Tibial nerve (tissue), 4 donors: Measurements from ENCODE around the gene BRME1. TPM values are rescaled to one million over a fixed set of nuclear protein-coding genes. Genes with fewer than 3 reads are reported as not detected.

ENCODE experiments used
- DNase-seq, 2 donors: peaks; one replicate each; pipeline ENCODE4 v3.0.0-alpha.2; 2019; ENCODE audit warnings: low spot score in 2 of 2
- H3K27ac ChIP-seq, 4 donors: fragments of 200-600 bp; sonication (generic) in 3 of 4; one replicate each; pipeline ENCODE4 v1.5.1; 2017 to 2019; ENCODE audit warnings: mild to moderate bottlenecking in 1 of 4
- H3K27me3 ChIP-seq, 2 donors: fragments of 200-600 bp; sonication (generic) in 1 of 2; one replicate each; pipeline versions ENCODE4 v1.5.1 to v1.6.0; 2017 to 2019
- H3K36me3 ChIP-seq, 3 donors: fragments of 200-600 bp; sonication (generic); one replicate each; pipeline ENCODE4 v1.5.1; 2018 to 2019
- H3K4me1 ChIP-seq, 4 donors: fragments of 200-600 bp; sonication (generic) in 3 of 4; one replicate each; pipeline ENCODE4 v1.5.1; 2017 to 2019
- H3K4me3 ChIP-seq, 4 donors: fragments of 200-600 bp; sonication (generic) in 3 of 4; one replicate each; pipeline ENCODE4 v1.5.1; 2017 to 2019; ENCODE audit warnings: mild to moderate bottlenecking in 1 of 4, moderate library complexity in 1 of 4
- H3K9me3 ChIP-seq, 4 donors: fragments of 200-600 bp; sonication (generic) in 3 of 4; one replicate each; pipeline ENCODE4 v1.5.1; 2017 to 2019
- EP300 ChIP-seq, 2 donors: sonication (generic); formaldehyde crosslinking; IDR thresholded peaks; one replicate each; pipeline ENCODE4 v1.6.1; 2017; ENCODE audit warnings: antibody characterized with exemption in 2 of 2, mild to moderate bottlenecking in 1 of 2
- POLR2A ChIP-seq, 2 donors: fragments of 450-650 bp; IDR thresholded peaks; one replicate each; pipeline ENCODE4 v1.6.1; 2017; ENCODE audit warnings: antibody characterized with exemption in 2 of 2, mild to moderate bottlenecking in 2 of 2, moderate library complexity in 2 of 2
- WGBS, 2 donors: methylation state at CpG; one replicate each; pipeline ENCODE4 v1.1.5; 2018; 5-methylcytosine and 5-hydroxymethylcytosine counted together
- total RNA-seq, 4 donors: library from RNA; depleted of rRNA; stranded (reverse); fragments of >200 nt; gene quantifications; one replicate each; pipeline ENCODE4 v1.1.0, GENCODE V29; 2016
- TF ChIP-seq, protein P1 (sequence below), 5 experiments: fragments of 200-600 bp in 3 of 5; fragments of 450-650 bp in 2 of 5; sonication (generic) in 3 of 5; IDR thresholded peaks; one replicate each; pipeline ENCODE4 v1.5.1; 2016 to 2019; ENCODE audit warnings: antibody characterized with exemption in 5 of 5, mild to moderate bottlenecking in 3 of 5, moderate library complexity in 2 of 5

Gene BRME1
- total RNA-seq, 4 donors from 2014 or later: 1.5 to 3.3 (median 3.0) TPM; not detected in 1

DNA sequence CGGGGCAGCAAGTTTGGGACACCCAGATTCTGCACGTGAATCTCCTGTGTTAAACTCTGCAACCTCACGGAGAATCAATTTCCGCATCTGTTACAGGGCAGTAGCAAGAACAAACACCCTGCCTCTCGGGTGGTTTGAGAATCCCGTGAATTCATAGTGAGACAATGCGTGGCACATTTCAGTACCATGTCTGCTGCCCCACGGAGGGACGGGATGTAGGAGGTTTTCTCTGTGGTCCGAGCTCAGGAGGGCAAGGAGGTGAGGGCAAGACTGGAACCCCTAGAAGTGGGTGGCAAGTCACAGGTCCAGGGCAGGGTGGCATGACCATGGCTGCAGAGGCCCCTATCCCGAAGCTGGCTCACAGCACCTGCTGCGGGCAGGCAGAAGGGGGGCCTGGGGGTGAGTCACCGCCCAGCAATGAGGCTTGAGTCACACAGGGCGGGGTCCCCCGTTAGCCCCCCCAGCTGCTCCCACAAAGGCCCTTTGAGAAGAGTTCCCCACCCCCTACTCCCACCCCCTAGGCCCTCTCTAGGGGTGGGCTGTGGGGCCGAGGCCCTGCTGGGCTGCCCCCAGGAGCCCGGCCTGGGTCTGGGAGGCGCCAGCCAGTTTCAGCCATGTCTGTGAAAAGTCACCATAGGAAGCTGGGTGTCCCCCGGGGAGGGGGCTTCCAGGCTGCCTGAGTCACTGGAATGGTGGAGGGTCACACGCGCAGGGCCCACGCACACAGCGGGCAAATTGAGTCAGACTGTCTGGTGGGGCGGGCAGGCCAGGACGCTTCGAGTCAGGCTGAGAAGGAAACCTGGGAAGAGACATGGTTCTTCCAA lies 54.8 kb downstream of the BRME1 start:
- Histone ChIP-seq H3K36me3 (no peaks in the 10 kb centered on the region), H3K4me3 (peak overlapping the region; percentile 8 to 45 (median 23)), H3K9me3 (no peaks in the 10 kb centered on the region), H3K4me1 (peaks cover 0 to 61% (median 40%) of the 10 kb centered on the region in 4 donors), H3K27me3 (no peaks in the 10 kb centered on the region), H3K27ac (peak overlapping the region; percentile 97 to 100 (median 98))
- DNase-seq: peak; percentile 80
- 20 to 27% methylated on average over 14 to 19 of the region's 26 CpGs for WGBS, 2 donors
- TF ChIP-seq, protein P1, sequence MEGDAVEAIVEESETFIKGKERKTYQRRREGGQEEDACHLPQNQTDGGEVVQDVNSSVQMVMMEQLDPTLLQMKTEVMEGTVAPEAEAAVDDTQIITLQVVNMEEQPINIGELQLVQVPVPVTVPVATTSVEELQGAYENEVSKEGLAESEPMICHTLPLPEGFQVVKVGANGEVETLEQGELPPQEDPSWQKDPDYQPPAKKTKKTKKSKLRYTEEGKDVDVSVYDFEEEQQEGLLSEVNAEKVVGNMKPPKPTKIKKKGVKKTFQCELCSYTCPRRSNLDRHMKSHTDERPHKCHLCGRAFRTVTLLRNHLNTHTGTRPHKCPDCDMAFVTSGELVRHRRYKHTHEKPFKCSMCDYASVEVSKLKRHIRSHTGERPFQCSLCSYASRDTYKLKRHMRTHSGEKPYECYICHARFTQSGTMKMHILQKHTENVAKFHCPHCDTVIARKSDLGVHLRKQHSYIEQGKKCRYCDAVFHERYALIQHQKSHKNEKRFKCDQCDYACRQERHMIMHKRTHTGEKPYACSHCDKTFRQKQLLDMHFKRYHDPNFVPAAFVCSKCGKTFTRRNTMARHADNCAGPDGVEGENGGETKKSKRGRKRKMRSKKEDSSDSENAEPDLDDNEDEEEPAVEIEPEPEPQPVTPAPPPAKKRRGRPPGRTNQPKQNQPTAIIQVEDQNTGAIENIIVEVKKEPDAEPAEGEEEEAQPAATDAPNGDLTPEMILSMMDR (IDR thresholded peaks at IDR 0.05): peak in 1 of 5 experiments; percentile 25
- TF ChIP-seq POLR2A (IDR thresholded peaks at IDR 0.05): no peak
- peak; percentile 68 to 95 for TF ChIP-seq EP300 (IDR thresholded peaks at IDR 0.05)

DNA sequence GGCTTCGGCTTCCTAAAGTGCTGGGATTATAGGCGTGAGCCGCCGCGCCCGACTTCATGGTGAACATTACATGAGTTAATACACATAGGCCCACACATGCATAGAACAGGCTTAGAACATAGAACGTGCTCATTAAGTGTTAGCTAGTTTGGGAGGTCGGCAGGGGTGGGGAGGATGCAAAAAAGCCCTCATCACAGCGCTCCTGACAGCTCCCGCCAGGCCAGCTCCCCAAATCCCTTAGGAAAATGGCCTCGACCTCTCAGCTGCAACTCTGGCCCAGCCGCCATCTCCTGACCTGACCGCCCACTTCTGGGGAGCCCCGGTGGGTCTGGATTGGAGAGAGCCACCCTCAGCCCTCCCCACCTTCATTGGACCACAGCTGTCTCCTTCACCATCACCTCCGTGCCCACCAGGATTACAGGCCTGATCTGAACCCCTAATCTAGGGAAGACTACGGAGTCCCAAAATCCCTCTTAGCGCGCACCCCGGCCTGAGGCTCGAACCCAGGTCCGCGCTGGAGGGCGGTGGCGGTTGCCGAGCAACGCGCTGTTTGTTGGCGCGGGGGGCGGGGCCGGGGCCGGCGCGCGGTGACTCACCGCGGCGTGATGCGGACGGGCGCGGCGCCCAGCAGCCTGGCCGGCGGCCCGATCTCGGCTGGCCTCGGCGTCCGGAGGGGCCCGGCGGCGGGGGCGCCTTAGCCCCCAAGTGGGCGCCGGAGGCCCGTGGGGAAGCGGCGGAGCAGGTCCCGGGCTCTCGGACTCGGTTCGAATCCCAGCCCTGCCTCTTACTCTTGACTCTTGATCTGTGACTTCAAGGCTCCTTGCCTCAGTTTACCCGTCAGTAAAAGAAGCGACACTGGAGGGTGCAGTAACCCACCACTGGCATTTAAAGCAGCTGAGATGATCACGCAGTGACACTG lies 55.7 kb downstream of the BRME1 start:
- peak; percentile 77 for DNase-seq
- H3K27ac ChIP-seq: peak overlapping the region; percentile 97 to 100 (median 98)
- peaks cover 0 to 70% (median 43%) of the 10 kb centered on the region in 4 donors for H3K4me1 ChIP-seq
- H3K27me3 ChIP-seq: no peaks in the 10 kb centered on the region
- WGBS, 2 donors: 16 to 24% methylated on average over 30 to 49 of the region's 66 CpGs
- H3K9me3 ChIP-seq: no peaks in the 10 kb centered on the region
- no peaks in the 10 kb centered on the region for H3K36me3 ChIP-seq
- TF ChIP-seq, protein P1 (IDR thresholded peaks at IDR 0.05): no peak
- peak; percentile 35 to 41 for TF ChIP-seq POLR2A (IDR thresholded peaks at IDR 0.05)
- peak; percentile 16 to 45 for TF ChIP-seq EP300 (IDR thresholded peaks at IDR 0.05)
- H3K4me3 ChIP-seq: peak overlapping the region; percentile 8 to 45 (median 23)

DNA sequence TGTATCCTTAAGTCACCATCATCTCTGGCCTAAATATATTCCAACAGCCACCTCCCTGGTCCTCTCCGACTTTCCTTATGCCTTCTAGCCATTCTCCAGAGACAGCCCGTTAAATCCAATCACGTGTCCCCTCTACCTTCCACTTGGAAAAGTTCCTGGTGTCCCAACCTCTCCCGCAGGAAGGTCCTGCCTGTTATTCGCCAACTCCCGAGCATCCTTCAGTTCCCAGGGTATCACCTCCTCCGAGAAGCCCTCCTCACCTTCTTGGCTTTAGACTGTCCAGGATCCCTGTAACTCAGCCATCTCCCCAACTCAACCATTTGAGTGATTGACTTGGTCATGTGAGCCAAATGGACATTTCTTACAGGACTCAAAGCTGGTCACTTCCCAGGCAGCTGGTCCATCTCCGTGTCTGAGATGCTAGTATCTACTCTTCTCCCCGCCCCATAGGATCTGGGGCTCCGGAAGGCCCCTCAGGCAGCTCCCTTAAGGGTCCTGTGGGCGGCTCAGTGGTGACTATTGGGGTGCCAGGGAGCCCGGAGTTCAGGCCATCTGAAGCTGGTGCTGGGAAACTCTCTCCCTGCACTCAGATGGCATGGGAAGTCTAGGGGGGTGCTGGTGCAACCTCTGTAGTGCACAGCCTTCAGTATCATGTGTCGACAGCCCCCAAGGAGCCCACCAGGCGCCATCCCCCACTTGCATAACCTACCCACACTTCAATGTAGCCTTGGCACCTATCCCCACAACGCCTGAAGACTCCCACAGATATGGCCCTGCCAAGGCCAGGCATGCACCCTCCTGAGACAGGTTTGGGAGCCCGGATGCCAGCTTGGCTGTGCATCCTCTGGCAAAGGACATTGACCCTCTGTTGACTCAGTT lies 56.9 kb downstream of the BRME1 start:
- no peaks in the 10 kb centered on the region for H3K27me3 ChIP-seq
- H3K4me3 ChIP-seq: no peak overlapping the region
- TF ChIP-seq POLR2A (IDR thresholded peaks at IDR 0.05): no peak
- TF ChIP-seq, protein P1 (IDR thresholded peaks at IDR 0.05): no peak
- no peak for DNase-seq
- 61 to 63% methylated on average over 16 of the region's 16 CpGs for WGBS, 2 donors
- H3K27ac ChIP-seq: peak overlapping the region; percentile 98 to 100 (median 100)
- H3K9me3 ChIP-seq: no peaks in the 10 kb centered on the region
- H3K36me3 ChIP-seq: no peaks in the 10 kb centered on the region
- peaks cover 0 to 74% (median 45%) of the 10 kb centered on the region in 4 donors for H3K4me1 ChIP-seq

DNA sequence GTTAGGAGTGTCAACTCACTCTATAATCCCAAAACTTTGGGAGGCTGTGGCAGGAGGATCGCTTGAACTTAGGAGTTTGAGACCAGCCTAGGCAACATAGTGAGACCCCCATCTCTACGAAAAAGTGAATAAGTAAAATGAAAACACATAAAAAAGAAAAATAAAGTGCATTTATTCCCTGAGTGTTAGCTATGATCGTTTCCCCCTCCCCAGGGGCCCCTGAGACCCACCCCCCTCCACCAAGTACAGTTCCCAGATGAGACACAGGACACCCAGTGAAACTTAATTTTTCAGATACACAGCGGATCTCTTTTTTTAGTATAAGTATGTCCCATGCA lies 57.6 kb downstream of the BRME1 start:
- H3K9me3 ChIP-seq: no peaks in the 10 kb centered on the region
- H3K27me3 ChIP-seq: no peaks in the 10 kb centered on the region
- peaks cover 0 to 82% (median 50%) of the 10 kb centered on the region in 4 donors for H3K4me1 ChIP-seq
- no peaks in the 10 kb centered on the region for H3K36me3 ChIP-seq
- no peak for DNase-seq
- TF ChIP-seq EP300 (IDR thresholded peaks at IDR 0.05) (no peak), POLR2A (IDR thresholded peaks at IDR 0.05) (no peak)
- TF ChIP-seq, protein P1 (IDR thresholded peaks at IDR 0.05): no peak
- H3K4me3 ChIP-seq: no peak overlapping the region
- H3K27ac ChIP-seq: peak overlapping the region; percentile 98 to 100 (median 100)
- WGBS, 2 donors: 64 to 68% methylated on average over 4 of the region's 4 CpGs
